ENCODE data around the gene TUBB4A. TPM values are rescaled to one million over a fixed set of nuclear protein-coding genes. Genes with fewer than 3 reads are reported as not detected.

TUBB4A gene
- total and polyA plus RNA-seq, 10 of the 15 experiments (the other 5 are each of a cell fraction or from before 2014, with no cell fraction given), result 0.29 to 22.4 (median 3.8) TPM

GRCh38 chr19:6510618-6511017 lies 8.5 kb upstream of the TUBB4A start:
- intact Hi-C loops (cut with micrococcal nuclease; ENCODE audit: unreplicated experiment), result no loop called here
- ChIA-PET CTCF (interaction anchor here (1.5 kb wide), 1 partner anchor 353 kb away, joined by 4 read pairs; no protein-coding TSS in a partner anchor), POLR2A (no interaction called here), RAD21 (ENCODE audit: unreplicated experiment) (no interaction called here), SMC1A (ENCODE audit: uncharacterized antibody, unreplicated experiment) (interaction anchor here (0.8 to 0.9 kb wide), 2 partner anchors 13 to 233 kb away, joined by 3 read pairs; no protein-coding TSS in a partner anchor)
- Histone ChIP-seq H3K4me1 (ENCODE audit: control insufficient read depth, insufficient read depth, low read length) (0 out of 2 replicates have a peak, but pooled peaks cover 3% of the 10 kb centered on the region), H3K27ac (ENCODE audit: control insufficient read depth, insufficient read depth) (no peak overlapping the region), H4K20me1 (ENCODE audit: control insufficient read depth, insufficient read depth) (no peaks in the 10 kb centered on the region), H3K9me3 (replicated peaks; ENCODE audit: control insufficient read depth, insufficient read depth, low read length) (no peaks in the 10 kb centered on the region), H3K36me3 (ENCODE audit: control insufficient read depth in 2 of 2, insufficient read depth in 2 of 2, low read length in 1 of 2) (no peaks in the 10 kb centered on the region), H2AFZ (ENCODE audit: control insufficient read depth, low read depth, low read length) (no peak overlapping the region), H3K4me3 (no peak overlapping the region), H3K27me3 (replicated peaks in 1 of 2; ENCODE audit: control insufficient read depth in 2 of 2, insufficient read depth in 2 of 2, low read length in 1 of 2) (no peaks in the 10 kb centered on the region), H3K79me2 (ENCODE audit: control insufficient read depth, insufficient read depth, low read length) (no peaks in the 10 kb centered on the region), H3K4me2 (ENCODE audit: control insufficient read depth, insufficient read depth) (no peak overlapping the region), H3K9ac (ENCODE audit: control insufficient read depth, insufficient read depth, low read length) (no peak overlapping the region)
- in situ Hi-C loops (cut with MboI), result no loop called here
- ATAC-seq, result no peak
- 69% methylated on average over 7 of the region's 7 CpGs for WGBS (ENCODE audit: insufficient coverage, insufficient replicate concordance, low lambda C conversion rate, missing lambda C conversion rate)
- no TSS peak for BruUV-seq (replicated peaks)
- TF ChIP-seq, protein P1, sequence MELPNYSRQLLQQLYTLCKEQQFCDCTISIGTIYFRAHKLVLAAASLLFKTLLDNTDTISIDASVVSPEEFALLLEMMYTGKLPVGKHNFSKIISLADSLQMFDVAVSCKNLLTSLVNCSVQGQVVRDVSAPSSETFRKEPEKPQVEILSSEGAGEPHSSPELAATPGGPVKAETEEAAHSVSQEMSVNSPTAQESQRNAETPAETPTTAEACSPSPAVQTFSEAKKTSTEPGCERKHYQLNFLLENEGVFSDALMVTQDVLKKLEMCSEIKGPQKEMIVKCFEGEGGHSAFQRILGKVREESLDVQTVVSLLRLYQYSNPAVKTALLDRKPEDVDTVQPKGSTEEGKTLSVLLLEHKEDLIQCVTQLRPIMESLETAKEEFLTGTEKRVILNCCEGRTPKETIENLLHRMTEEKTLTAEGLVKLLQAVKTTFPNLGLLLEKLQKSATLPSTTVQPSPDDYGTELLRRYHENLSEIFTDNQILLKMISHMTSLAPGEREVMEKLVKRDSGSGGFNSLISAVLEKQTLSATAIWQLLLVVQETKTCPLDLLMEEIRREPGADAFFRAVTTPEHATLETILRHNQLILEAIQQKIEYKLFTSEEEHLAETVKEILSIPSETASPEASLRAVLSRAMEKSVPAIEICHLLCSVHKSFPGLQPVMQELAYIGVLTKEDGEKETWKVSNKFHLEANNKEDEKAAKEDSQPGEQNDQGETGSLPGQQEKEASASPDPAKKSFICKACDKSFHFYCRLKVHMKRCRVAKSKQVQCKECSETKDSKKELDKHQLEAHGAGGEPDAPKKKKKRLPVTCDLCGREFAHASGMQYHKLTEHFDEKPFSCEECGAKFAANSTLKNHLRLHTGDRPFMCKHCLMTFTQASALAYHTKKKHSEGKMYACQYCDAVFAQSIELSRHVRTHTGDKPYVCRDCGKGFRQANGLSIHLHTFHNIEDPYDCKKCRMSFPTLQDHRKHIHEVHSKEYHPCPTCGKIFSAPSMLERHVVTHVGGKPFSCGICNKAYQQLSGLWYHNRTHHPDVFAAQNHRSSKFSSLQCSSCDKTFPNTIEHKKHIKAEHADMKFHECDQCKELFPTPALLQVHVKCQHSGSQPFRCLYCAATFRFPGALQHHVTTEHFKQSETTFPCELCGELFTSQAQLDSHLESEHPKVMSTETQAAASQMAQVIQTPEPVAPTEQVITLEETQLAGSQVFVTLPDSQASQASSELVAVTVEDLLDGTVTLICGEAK (IDR thresholded peaks at IDR 0.05; ENCODE audit: borderline replicate concordance), result no peak
- TF ChIP-seq RBBP5 (conservative IDR thresholded peaks at IDR 0.05) (no peak), SMARCA5 (IDR thresholded peaks at IDR 0.05) (no peak), MXI1 (IDR thresholded peaks at IDR 0.05; ENCODE audit: low read depth, low read length) (no peak), IRF4 (IDR thresholded peaks at IDR 0.05; ENCODE audit: low read depth, low read length) (no peak)
- TF ChIP-seq, protein P2, sequence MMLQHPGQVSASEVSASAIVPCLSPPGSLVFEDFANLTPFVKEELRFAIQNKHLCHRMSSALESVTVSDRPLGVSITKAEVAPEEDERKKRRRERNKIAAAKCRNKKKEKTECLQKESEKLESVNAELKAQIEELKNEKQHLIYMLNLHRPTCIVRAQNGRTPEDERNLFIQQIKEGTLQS (IDR thresholded peaks at IDR 0.05; ENCODE audit: borderline replicate concordance, extremely low read depth, low read depth, low read length), result no peak
- no peak for FAIRE-seq
- no peak for DNase-seq (ENCODE audit: low read depth, low spot score)

All from GM12878 (cell line).